HCT116 (cell line): ENCODE results near the gene MXRA7. TPM values are rescaled to one million over a fixed set of nuclear protein-coding genes. Genes with fewer than 3 reads are reported as not detected.

Experiments
- ATAC-seq: fragments of 200-7000 bp; cut with Tn5 transposase; 2 replicates; pipeline ENCODE4 v1.9.1; 2020; ENCODE audit warnings: mild to moderate bottlenecking, moderate library complexity
- BruUV-seq: library from RNA; stranded (reverse); fragments of 400-500 nt; replicated peaks from 2 replicates; lab custom pipeline; 2021; lab: Mats Ljungman, UMichigan
- CTCF ChIA-PET: fragments of 300-600 bp; sonication (Branson Sonifier 250); formaldehyde crosslinking; loops from one replicate; lab custom pipeline; 2021; ENCODE audit warnings: antibody characterized with exemption; lab: Charles Lee
- POLR2A ChIA-PET: fragments of 300-600, 350-600 bp; sonication (Branson Sonifier 250); formaldehyde crosslinking; loops from one replicate; lab custom pipeline; 2021; ENCODE audit warnings: antibody characterized with exemption; lab: Charles Lee
- RAD21 ChIA-PET, 2 experiments: fragments of 300-600 bp; sonication (Branson Sonifier 250); formaldehyde crosslinking; loops; one replicate each; lab custom pipeline; 2023; ENCODE audit warnings: low total read pairs in 2 of 2; ENCODE audit not compliant: uncharacterized antibody in 2 of 2, unreplicated experiment in 2 of 2, low non-redundant PET in 1 of 2; lab: Charles Lee
- DNase-seq: peaks from one replicate; pipeline ENCODE4 v3.0.0-alpha.2; 2010; ENCODE audit warnings: low read depth, low spot score
- H2AFZ ChIP-seq: fragments of 200-600 bp; shearing (Covaris generic), sonication (generic); 2 replicates; pipeline ENCODE4 v1.6.1; 2017; ENCODE audit warnings: low read depth, mixed run types, mixed read lengths, antibody characterized with exemption, low read length; ENCODE audit not compliant: poor library complexity, severe bottlenecking
- H3K27ac ChIP-seq: 2 replicates; pipeline ENCODE4 v1.5.1; 2012; ENCODE audit warnings: low read depth, low read length
- H3K27me3 ChIP-seq: fragments of 200-600 bp; sonication (generic); 2 replicates; pipeline ENCODE4 v1.6.1; 2016; ENCODE audit warnings: mixed run types, low read length, mixed read lengths; ENCODE audit not compliant: insufficient read depth
- H3K36me3 ChIP-seq, 2 experiments: fragments of 200-500 bp in 1 of 2; fragments of 200-600 bp in 1 of 2; sonication (Bioruptor generic) in 1 of 2; sonication (generic) in 1 of 2; 2 replicates each; pipeline versions ENCODE4 v1.5.1 to v1.6.1; 2014 to 2016; ENCODE audit warnings: low read length in 2 of 2, inconsistent platforms in 1 of 2, mixed read lengths in 1 of 2, mixed run types in 1 of 2; ENCODE audit not compliant: insufficient read depth in 2 of 2, control insufficient read depth in 1 of 2
- H3K4me1 ChIP-seq, 2 experiments: fragments of 200-600 bp in 1 of 2; sonication (generic) in 1 of 2; 2 replicates each; pipeline versions ENCODE4 v1.5.1 to v1.6.1; 2012 to 2017; ENCODE audit warnings: low read length in 2 of 2, inconsistent platforms in 1 of 2, mild to moderate bottlenecking in 1 of 2, mixed read lengths in 1 of 2, mixed run types in 1 of 2, moderate library complexity in 1 of 2; ENCODE audit not compliant: insufficient read depth in 2 of 2, control insufficient read depth in 1 of 2
- H3K4me2 ChIP-seq: fragments of 200-600 bp; sonication (generic); 2 replicates; pipeline ENCODE4 v1.6.1; 2017; ENCODE audit warnings: mixed run types, low read length, mixed read lengths
- H3K4me3 ChIP-seq, 2 experiments: fragments of 200-600 bp in 1 of 2; sonication (generic) in 1 of 2; replicated peaks in 1 of 2; 2 replicates each; pipeline ENCODE4 v1.5.1; 2011 to 2016; ENCODE audit warnings: low read length in 2 of 2, control low read depth in 1 of 2, low read depth in 1 of 2, mild to moderate bottlenecking in 1 of 2, mixed read lengths in 1 of 2, mixed run types in 1 of 2
- H3K79me2 ChIP-seq: fragments of 200-600 bp; sonication (generic); 2 replicates; pipeline ENCODE4 v1.6.1; 2017; ENCODE audit warnings: mild to moderate bottlenecking, mixed run types, low read length, moderate library complexity, mixed read lengths; ENCODE audit not compliant: insufficient read depth
- H3K9ac ChIP-seq: fragments of 200-600 bp; sonication (generic); 2 replicates; pipeline ENCODE4 v1.6.1; 2016; ENCODE audit warnings: low read length, mixed read lengths
- H3K9me2 ChIP-seq: fragments of 200-600 bp; sonication (generic), shearing (Covaris generic); 2 replicates; pipeline ENCODE4 v1.6.1; 2017; ENCODE audit warnings: mixed run types, mild to moderate bottlenecking, moderate library complexity; ENCODE audit not compliant: insufficient read depth
- H3K9me3 ChIP-seq, 2 experiments: fragments of 200-500 bp in 1 of 2; fragments of 200-600 bp in 1 of 2; sonication (Bioruptor generic) in 1 of 2; sonication (generic) in 1 of 2; 2 replicates each; pipeline ENCODE4 v1.6.1; 2014 to 2017; ENCODE audit warnings: low read length in 2 of 2, mixed read lengths in 2 of 2, inconsistent platforms in 1 of 2, low read depth in 1 of 2, mild to moderate bottlenecking in 1 of 2, mixed run types in 1 of 2, moderate library complexity in 1 of 2; ENCODE audit not compliant: control insufficient read depth in 1 of 2, insufficient read depth in 1 of 2
- H4K20me1 ChIP-seq: fragments of 200-600 bp; sonication (generic), shearing (Covaris generic); 2 replicates; pipeline ENCODE4 v1.6.1; 2017; ENCODE audit warnings: mixed run types, mild to moderate bottlenecking, moderate library complexity; ENCODE audit not compliant: insufficient read depth
- CEBPB ChIP-seq: IDR thresholded peaks from 2 replicates; pipeline ENCODE4 v1.6.1; 2012; ENCODE audit warnings: low read depth
- EGR1 ChIP-seq: IDR thresholded peaks from 2 replicates; pipeline ENCODE4 v1.6.1; 2012; ENCODE audit warnings: low read depth
- FOSL1 ChIP-seq: IDR thresholded peaks from 2 replicates; pipeline ENCODE4 v1.6.1; 2012; ENCODE audit warnings: low read depth
- JUND ChIP-seq: IDR thresholded peaks from 2 replicates; pipeline ENCODE4 v1.6.1; 2012
- POLR2A ChIP-seq: IDR thresholded peaks from 2 replicates; pipeline ENCODE4 v1.7.0; 2011; ENCODE audit warnings: borderline replicate concordance; ENCODE audit not compliant: insufficient read depth, insufficient read length; ENCODE audit errors: extremely low read depth
- POLR2AphosphoS5 ChIP-seq: IDR thresholded peaks from 2 replicates; pipeline ENCODE4 v1.6.1; 2011; ENCODE audit warnings: mild to moderate bottlenecking, low read depth, low read length, moderate library complexity
- SP1 ChIP-seq: IDR thresholded peaks from 2 replicates; pipeline ENCODE4 v1.6.1; 2012; ENCODE audit warnings: low read depth
- SRF ChIP-seq: IDR thresholded peaks from 2 replicates; pipeline ENCODE4 v1.6.1; 2012; ENCODE audit warnings: low read depth
- YY1 ChIP-seq: IDR thresholded peaks from 2 replicates; pipeline ENCODE4 v1.6.1; 2011; ENCODE audit warnings: low read length, low read depth, moderate library complexity, mild to moderate bottlenecking; ENCODE audit not compliant: insufficient replicate concordance; ENCODE audit errors: extremely low read depth
- ZFX ChIP-seq: fragments of 450-650 bp; IDR thresholded peaks from 2 replicates; pipeline ENCODE4 v1.6.1; 2017
- ZNF274 ChIP-seq: fragments of 200-500 bp; sonication (Bioruptor generic); IDR thresholded peaks from 2 replicates; pipeline ENCODE4 v1.6.1; 2014; ENCODE audit warnings: mild to moderate bottlenecking, low read depth, low read length, inconsistent platforms
- intact Hi-C: fragments of 100-400 bp; cut with micrococcal nuclease; formaldehyde crosslinking; loops from 2 replicates; pipeline ENCODE4 v1.10.0; 2022
- total RNA-seq: library from RNA; stranded (reverse); gene quantifications from one replicate; pipeline ENCODE4 v1.2.1, GENCODE V29; 2021; ENCODE audit not compliant: unreplicated experiment
- TF ChIP-seq, protein P1 (sequence below): IDR thresholded peaks from 2 replicates; pipeline ENCODE4 v1.6.1; 2011; ENCODE audit warnings: mild to moderate bottlenecking, low read length, moderate library complexity; ENCODE audit not compliant: insufficient replicate concordance; ENCODE audit errors: extremely low read depth
- TF ChIP-seq, protein P2 (sequence below), 3 experiments: fragments of 200-600 bp in 1 of 3; sonication (generic) in 1 of 3; IDR thresholded peaks in 2 of 3; conservative IDR thresholded peaks in 1 of 3; 2 replicates each; pipeline ENCODE4 v1.5.1; 2012 to 2017; ENCODE audit warnings: low read depth in 2 of 3, low read length in 2 of 3, antibody characterized with exemption in 1 of 3, borderline replicate concordance in 1 of 3, control low read depth in 1 of 3, mild to moderate bottlenecking in 1 of 3, mixed read lengths in 1 of 3, mixed run types in 1 of 3, moderate library complexity in 1 of 3; ENCODE audit not compliant: insufficient read depth in 1 of 3
- TF ChIP-seq, protein P3 (sequence below): IDR thresholded peaks from 2 replicates; pipeline ENCODE4 v1.6.1; 2012

MXRA7 gene
- total RNA-seq, 1 experiment from 2014 or later, result 57.1 TPM

DNA sequence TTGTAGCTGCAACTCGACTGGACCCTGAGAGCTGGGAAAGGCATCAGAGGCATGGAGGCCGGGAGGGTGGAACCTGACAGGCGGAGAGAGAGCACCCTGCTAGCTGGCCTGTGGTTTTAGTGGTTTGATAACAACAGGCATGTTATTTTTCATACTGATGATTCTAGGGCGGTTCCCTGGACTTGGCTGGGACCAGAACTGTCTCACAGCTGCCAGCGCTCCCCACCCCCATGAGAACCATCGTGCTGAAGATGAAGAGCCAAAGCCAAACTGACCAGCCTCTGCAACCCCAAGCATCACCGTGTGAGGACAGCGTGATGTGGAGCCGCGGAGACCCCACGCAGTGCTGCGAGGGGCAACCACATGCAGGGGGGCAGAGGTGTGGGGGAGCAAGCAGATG lies 28.5 kb downstream of the MXRA7 start:
- ChIA-PET CTCF (interaction anchor here (0.9 to 2.8 kb wide), 16 partner anchors 11 to 385 kb away, joined by 3 to 33 read pairs (median 6); partner anchors contain the start of genes MXRA7 and PRCD), POLR2A (interaction anchor here (1.2 to 3.5 kb wide), 3 partner anchors 11 to 159 kb away, joined by 4 to 17 read pairs (median 7); no protein-coding TSS in a partner anchor), RAD21 (interaction anchor here (1.0 to 1.5 kb wide), 2 partner anchors 11 to 159 kb away, joined by 4 to 5 read pairs; no protein-coding TSS in a partner anchor)
- no peak overlapping the region for H3K4me3 ChIP-seq
- peaks cover 0 to 2% of the 10 kb centered on the region in 2 experiments; a peak in 1 of 4 replicates for H3K36me3 ChIP-seq
- no peak overlapping the region for H3K9ac ChIP-seq
- no peak overlapping the region for H2AFZ ChIP-seq
- H3K27me3 ChIP-seq, result no peaks in the 10 kb centered on the region
- H3K9me3 ChIP-seq, result no peaks in the 10 kb centered on the region
- no peaks in the 10 kb centered on the region for H3K79me2 ChIP-seq
- intact Hi-C loops, result no loop called here
- H3K27ac ChIP-seq, result no peak overlapping the region
- H3K4me2 ChIP-seq, result no peak overlapping the region
- ATAC-seq, result no peak
- TF ChIP-seq EGR1 (no peak), CEBPB (no peak), ZFX (no peak), FOSL1 (no peak), SRF (no peak), SP1 (no peak), YY1 (no peak), ZNF274 (no peak), POLR2A (no peak), JUND (no peak), POLR2AphosphoS5 (no peak)
- TF ChIP-seq, protein P1, sequence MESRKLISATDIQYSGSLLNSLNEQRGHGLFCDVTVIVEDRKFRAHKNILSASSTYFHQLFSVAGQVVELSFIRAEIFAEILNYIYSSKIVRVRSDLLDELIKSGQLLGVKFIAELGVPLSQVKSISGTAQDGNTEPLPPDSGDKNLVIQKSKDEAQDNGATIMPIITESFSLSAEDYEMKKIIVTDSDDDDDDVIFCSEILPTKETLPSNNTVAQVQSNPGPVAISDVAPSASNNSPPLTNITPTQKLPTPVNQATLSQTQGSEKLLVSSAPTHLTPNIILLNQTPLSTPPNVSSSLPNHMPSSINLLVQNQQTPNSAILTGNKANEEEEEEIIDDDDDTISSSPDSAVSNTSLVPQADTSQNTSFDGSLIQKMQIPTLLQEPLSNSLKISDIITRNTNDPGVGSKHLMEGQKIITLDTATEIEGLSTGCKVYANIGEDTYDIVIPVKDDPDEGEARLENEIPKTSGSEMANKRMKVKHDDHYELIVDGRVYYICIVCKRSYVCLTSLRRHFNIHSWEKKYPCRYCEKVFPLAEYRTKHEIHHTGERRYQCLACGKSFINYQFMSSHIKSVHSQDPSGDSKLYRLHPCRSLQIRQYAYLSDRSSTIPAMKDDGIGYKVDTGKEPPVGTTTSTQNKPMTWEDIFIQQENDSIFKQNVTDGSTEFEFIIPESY, result no peak
- TF ChIP-seq, protein P2, sequence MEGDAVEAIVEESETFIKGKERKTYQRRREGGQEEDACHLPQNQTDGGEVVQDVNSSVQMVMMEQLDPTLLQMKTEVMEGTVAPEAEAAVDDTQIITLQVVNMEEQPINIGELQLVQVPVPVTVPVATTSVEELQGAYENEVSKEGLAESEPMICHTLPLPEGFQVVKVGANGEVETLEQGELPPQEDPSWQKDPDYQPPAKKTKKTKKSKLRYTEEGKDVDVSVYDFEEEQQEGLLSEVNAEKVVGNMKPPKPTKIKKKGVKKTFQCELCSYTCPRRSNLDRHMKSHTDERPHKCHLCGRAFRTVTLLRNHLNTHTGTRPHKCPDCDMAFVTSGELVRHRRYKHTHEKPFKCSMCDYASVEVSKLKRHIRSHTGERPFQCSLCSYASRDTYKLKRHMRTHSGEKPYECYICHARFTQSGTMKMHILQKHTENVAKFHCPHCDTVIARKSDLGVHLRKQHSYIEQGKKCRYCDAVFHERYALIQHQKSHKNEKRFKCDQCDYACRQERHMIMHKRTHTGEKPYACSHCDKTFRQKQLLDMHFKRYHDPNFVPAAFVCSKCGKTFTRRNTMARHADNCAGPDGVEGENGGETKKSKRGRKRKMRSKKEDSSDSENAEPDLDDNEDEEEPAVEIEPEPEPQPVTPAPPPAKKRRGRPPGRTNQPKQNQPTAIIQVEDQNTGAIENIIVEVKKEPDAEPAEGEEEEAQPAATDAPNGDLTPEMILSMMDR (IDR thresholded peaks at IDR 0.05 in 2 of 3, conservative IDR thresholded peaks at IDR 0.05 in 1 of 3; ENCODE audit: borderline replicate concordance in 1 of 3, insufficient read depth in 1 of 3, low read depth in 2 of 3, low read length in 2 of 3), result no peak
- TF ChIP-seq, protein P3, sequence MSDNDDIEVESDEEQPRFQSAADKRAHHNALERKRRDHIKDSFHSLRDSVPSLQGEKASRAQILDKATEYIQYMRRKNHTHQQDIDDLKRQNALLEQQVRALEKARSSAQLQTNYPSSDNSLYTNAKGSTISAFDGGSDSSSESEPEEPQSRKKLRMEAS, result no peak
- no peaks in the 10 kb centered on the region for H3K9me2 ChIP-seq
- BruUV-seq, result no TSS peak
- no peaks in the 10 kb centered on the region for H4K20me1 ChIP-seq
- no peak for DNase-seq
- H3K4me1 ChIP-seq, result peaks cover 0 to 1% of the 10 kb centered on the region in 2 experiments; a peak in 2 of 4 replicates
